B cell (primary cell): ENCODE results near the gene VPS33A. TPM values are rescaled to one million over a fixed set of nuclear protein-coding genes. Genes with fewer than 3 reads are reported as not detected.

Source experiments
- ATAC-seq: fragments of 200-7000 bp; cut with Tn5 transposase; one replicate; pipeline ENCODE4 v1.10.0; 2021; ENCODE audit warnings: low read depth, mild to moderate bottlenecking, moderate number of reproducible peaks, moderate library complexity
- CTCF ChIA-PET: fragments of 350-600 bp; sonication (Branson Sonifier 250); formaldehyde crosslinking; loops from one replicate; lab custom pipeline; 2021; ENCODE audit warnings: antibody characterized with exemption, inconsistent platforms; lab: Charles Lee
- POLR2A ChIA-PET: fragments of 350-600 bp; sonication (Branson Sonifier 250); formaldehyde crosslinking; loops from one replicate; lab custom pipeline; 2021; ENCODE audit warnings: antibody characterized with exemption; lab: Charles Lee
- DNase-seq: peaks from one replicate; pipeline ENCODE4 v3.0.0; 2013
- H2AFZ ChIP-seq: 2 replicates; pipeline ENCODE4 v1.6.1; 2012; ENCODE audit warnings: mild to moderate bottlenecking, low read depth, low read length; ENCODE audit not compliant: insufficient read depth, poor library complexity, severe bottlenecking
- H3K27ac ChIP-seq, 2 donors: 1 replicate in 1 of 2; 2 replicates in 1 of 2; pipeline ENCODE4 v1.5.1; 2012 to 2013; ENCODE audit warnings: low read length in 2 of 2, mild to moderate bottlenecking in 2 of 2, moderate library complexity in 1 of 2
- H3K27me3 ChIP-seq, 4 experiments: fragments of 200-600 bp in 1 of 4; sonication (generic) in 1 of 4; replicated peaks in 1 of 4; 1 replicate in 2 of 4; 2 replicates in 2 of 4; pipeline versions ENCODE4 v1.6.1 to v1.7.0; 2013 to 2016; ENCODE audit warnings: low read length in 3 of 4, mild to moderate bottlenecking in 2 of 4, mixed read lengths in 1 of 4, moderate library complexity in 1 of 4; ENCODE audit not compliant: insufficient read depth in 4 of 4, control insufficient read depth in 3 of 4; ENCODE audit errors: control extremely low read depth in 1 of 4
- H3K36me3 ChIP-seq, 2 experiments: replicated peaks in 1 of 2; 1 replicate in 1 of 2; 2 replicates in 1 of 2; pipeline versions ENCODE4 v1.6.1 to v1.7.1; 2013; ENCODE audit warnings: low read length in 1 of 2; ENCODE audit not compliant: insufficient read depth in 2 of 2, control insufficient read depth in 1 of 2; ENCODE audit errors: control extremely low read depth in 1 of 2, extremely low read depth in 1 of 2
- H3K4me1 ChIP-seq, 2 donors: fragments of 200-600 bp in 1 of 2; sonication (generic) in 1 of 2; 1 replicate in 1 of 2; 2 replicates in 1 of 2; pipeline versions ENCODE4 v1.5.1 to v1.6.1; 2013 to 2017; ENCODE audit warnings: low read length in 2 of 2; ENCODE audit not compliant: control insufficient read depth in 2 of 2, insufficient read depth in 2 of 2
- H3K4me2 ChIP-seq: replicated peaks from 2 replicates; pipeline ENCODE3; 2012; ENCODE audit warnings: mild to moderate bottlenecking, low read depth, low read length; ENCODE audit not compliant: poor library complexity, severe bottlenecking
- H3K4me3 ChIP-seq, 5 experiments: fragments of 200-600 bp in 1 of 5; sonication (generic) in 1 of 5; 1 replicate in 3 of 5; 2 replicates in 2 of 5; pipeline versions ENCODE4 v1.5.1 to v1.7.0; 2011 to 2016; ENCODE audit warnings: low read length in 4 of 5, mild to moderate bottlenecking in 4 of 5, low read depth in 2 of 5, control low read depth in 1 of 5, moderate library complexity in 1 of 5; ENCODE audit not compliant: insufficient read depth in 1 of 5; ENCODE audit errors: control extremely low read depth in 1 of 5, extremely low read depth in 1 of 5
- H3K79me2 ChIP-seq: fragments of 200-600 bp; sonication (generic); one replicate; pipeline ENCODE4 v1.6.0; 2016; ENCODE audit warnings: low read length; ENCODE audit not compliant: control insufficient read depth, insufficient read depth
- H3K9ac ChIP-seq: fragments of 200-600 bp; sonication (generic); 2 replicates; pipeline ENCODE4 v1.6.1; 2017; ENCODE audit warnings: mild to moderate bottlenecking, low read length, moderate library complexity
- H3K9me3 ChIP-seq, 3 donors: one replicate each; pipeline versions ENCODE4 v1.6.1 to v1.7.1; 2013; ENCODE audit warnings: low read length in 2 of 3; ENCODE audit not compliant: control insufficient read depth in 2 of 3, insufficient read depth in 1 of 3; ENCODE audit errors: control extremely low read depth in 1 of 3
- H4K20me1 ChIP-seq: 2 replicates; pipeline ENCODE4 v1.6.0; 2012; ENCODE audit warnings: mild to moderate bottlenecking, low read length; ENCODE audit not compliant: insufficient read depth, control insufficient read depth, poor library complexity, severe bottlenecking
- H3K27ac Mint-ChIP-seq: one replicate; pipeline ENCODE4 v1.8.0; 2021; ENCODE audit warnings: mixed read lengths
- H3K27me3 Mint-ChIP-seq: one replicate; pipeline ENCODE4 v1.8.0; 2021; ENCODE audit warnings: mixed read lengths
- H3K4me1 Mint-ChIP-seq: one replicate; pipeline ENCODE4 v1.8.0; 2021; ENCODE audit warnings: mixed read lengths
- H3K4me3 Mint-ChIP-seq: one replicate; pipeline ENCODE4 v1.8.0; 2021; ENCODE audit warnings: mixed read lengths
- H3K9me3 Mint-ChIP-seq: one replicate; pipeline ENCODE4 v1.8.0; 2022; ENCODE audit warnings: mixed read lengths; ENCODE audit not compliant: insufficient read depth
- CTCF ChIP-seq: fragments of 200-600 bp; IDR thresholded peaks from one replicate; pipeline ENCODE4 v1.8.0; 2022; ENCODE audit warnings: antibody characterized with exemption, mild to moderate bottlenecking
- EZH2 ChIP-seq: IDR thresholded peaks from 2 replicates; pipeline ENCODE4 v1.6.1; 2012; ENCODE audit warnings: borderline replicate concordance, low read depth, mild to moderate bottlenecking, moderate library complexity, low read length; ENCODE audit not compliant: insufficient read depth, poor library complexity, severe bottlenecking
- WGBS: methylation state at CpG from one replicate; pipeline ENCODE4 v1.1.5; 2013; ENCODE audit warnings: missing lambda C conversion rate; ENCODE audit not compliant: insufficient coverage; 5-methylcytosine and 5-hydroxymethylcytosine counted together
- intact Hi-C: fragments of 100-400 bp; cut with micrococcal nuclease; formaldehyde crosslinking; loops from one replicate; pipeline ENCODE4 v1.10.0; 2022
- polyA plus RNA-seq: library from polyadenylated mRNA; depleted of rRNA; stranded (reverse); fragments of >200 nt; gene quantifications from 2 replicates; pipeline ENCODE4 v1.2.3, GENCODE V29; 2012
- total RNA-seq, 2 donors: library from RNA; stranded (reverse); fragments of 120-200 nt in 1 of 2; gene quantifications; 1 replicate in 1 of 2; 2 replicates in 1 of 2; pipeline versions ENCODE4 v1.2.3 to v1.2.4, GENCODE V29; 2013 to 2022

VPS33A gene
- total and polyA plus RNA-seq, 2 donors (not counting 1 experiment from before 2014, with no cell fraction given): 11.1 to 34.9 TPM

GRCh38 chr12:122311696-122312095 lies 45.4 kb upstream of the VPS33A start:
- CTCF ChIA-PET: no interaction called here
- Histone ChIP-seq H3K79me2 (no peaks in the 10 kb centered on the region), H4K20me1 (no peaks in the 10 kb centered on the region), H2AFZ (no peak overlapping the region), H3K9ac (no peak overlapping the region), H3K27ac (no peak overlapping the region), H3K27me3 (no peaks in the 10 kb centered on the region), H3K36me3 (peaks cover 0 to 35% of the 10 kb centered on the region in 2 experiments), H3K4me3 (no peak overlapping the region), H3K9me3 (no peaks in the 10 kb centered on the region), H3K4me1 (no peaks in the 10 kb centered on the region), H3K4me2 (no peak overlapping the region)
- POLR2A ChIA-PET: no interaction called here
- Mint-ChIP-seq H3K27me3 (no peaks in the 10 kb centered on the region), H3K9me3 (no peaks in the 10 kb centered on the region), H3K27ac (no peak overlapping the region), H3K4me1 (peaks cover 2% of the 10 kb centered on the region), H3K4me3 (no peak overlapping the region)
- TF ChIP-seq CTCF (no peak), EZH2 (no peak)
- no peak for ATAC-seq
- intact Hi-C loops: no loop called here
- no CpG with 5 or more reads among the region's 5 CpGs for WGBS
- DNase-seq: no peak

- H3K9me3 ChIP-seq: no peaks in the 10 kb centered on the region
- no peak overlapping the region for H3K4me2 ChIP-seq
- H3K36me3 ChIP-seq: peaks cover 0 to 26% of the 10 kb centered on the region in 2 experiments
- no peak for DNase-seq
- Mint-ChIP-seq H3K27ac (no peak overlapping the region), H3K27me3 (no peaks in the 10 kb centered on the region), H3K4me3 (no peak overlapping the region), H3K9me3 (no peaks in the 10 kb centered on the region), H3K4me1 (peaks cover 2% of the 10 kb centered on the region)
- TF ChIP-seq EZH2 (no peak), CTCF (no peak)
- no peak overlapping the region for H3K4me3 ChIP-seq
- no peak overlapping the region for H2AFZ ChIP-seq
- H3K27me3 ChIP-seq: no peaks in the 10 kb centered on the region
- no peak for ATAC-seq
- CTCF ChIA-PET: interaction anchor here (0.6 kb wide), 2 partner anchors 29 to 1108 kb away, joined by 3 to 4 read pairs; no protein-coding TSS in a partner anchor
- no peaks in the 10 kb centered on the region for H3K79me2 ChIP-seq
- POLR2A ChIA-PET: no interaction called here
- H3K4me1 ChIP-seq: no peaks in the 10 kb centered on the region
- no peaks in the 10 kb centered on the region for H4K20me1 ChIP-seq
- no peak overlapping the region for H3K9ac ChIP-seq
- no peak overlapping the region for H3K27ac ChIP-seq
- intact Hi-C loops: no loop called here
- WGBS: no CpG with 5 or more reads among the region's 3 CpGs
Observed at GRCh38 chr12:122310626-122311333, 44.5 kb upstream of the VPS33A start.
